RPMI8226 (cell line): ENCODE data around the gene ARMH3.
A peak's percentile ranks its signal among the peaks of the same experiment; 100 is the strongest.
"Not testable (repeated sequence)": the region's sequence is repeated elsewhere in the genome, so short reads cannot be mapped to it uniquely, and the experiment has no call there.

Experiments
- DNase-seq: peaks from one replicate; pipeline ENCODE4 v3.0.0-alpha.2; 2015

ARMH3 gene

GRCh38 chr10:102045292-102045691, 10.7 kb downstream of the ARMH3 start:
- no peak for DNase-seq

DNA sequence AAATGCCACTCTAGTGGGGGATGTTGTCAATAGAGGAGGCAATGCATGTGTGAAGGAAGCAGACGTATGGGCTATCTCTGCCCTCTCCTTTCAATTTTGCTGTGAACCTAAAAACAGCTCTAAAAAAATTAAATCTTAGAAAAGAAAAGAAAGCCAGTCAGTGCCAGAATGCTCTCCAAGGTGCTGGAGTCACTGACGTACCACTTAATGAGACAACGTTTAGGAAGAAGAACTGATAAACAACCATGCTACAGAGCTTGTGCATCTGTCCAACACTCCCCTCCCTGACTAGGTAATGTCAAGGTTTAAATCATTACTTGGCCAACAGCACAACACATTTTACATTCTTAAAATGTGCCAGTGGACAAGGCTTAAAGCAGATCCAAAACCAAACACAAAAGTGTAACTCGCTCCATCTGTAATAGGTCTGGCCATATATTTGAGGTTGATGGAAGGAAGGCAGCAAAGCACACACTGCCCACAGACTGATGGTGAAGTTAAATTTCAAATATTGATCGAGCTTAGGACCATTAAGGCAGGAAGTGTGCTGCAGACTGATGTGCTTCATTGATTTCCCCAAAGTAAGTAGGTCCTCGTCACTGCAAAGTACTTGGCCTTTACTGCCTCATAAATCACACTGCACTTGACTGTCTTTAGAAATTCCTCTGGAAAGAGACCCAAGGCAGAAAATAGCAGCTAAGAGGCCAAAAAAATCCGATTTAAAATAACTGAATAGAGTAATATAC, 15.5 kb downstream of the ARMH3 start:
- DNase-seq = no peak

- no peak for DNase-seq
Measured at GRCh38 chr10:102038410-102038809, 17.6 kb downstream of the ARMH3 start.

DNA sequence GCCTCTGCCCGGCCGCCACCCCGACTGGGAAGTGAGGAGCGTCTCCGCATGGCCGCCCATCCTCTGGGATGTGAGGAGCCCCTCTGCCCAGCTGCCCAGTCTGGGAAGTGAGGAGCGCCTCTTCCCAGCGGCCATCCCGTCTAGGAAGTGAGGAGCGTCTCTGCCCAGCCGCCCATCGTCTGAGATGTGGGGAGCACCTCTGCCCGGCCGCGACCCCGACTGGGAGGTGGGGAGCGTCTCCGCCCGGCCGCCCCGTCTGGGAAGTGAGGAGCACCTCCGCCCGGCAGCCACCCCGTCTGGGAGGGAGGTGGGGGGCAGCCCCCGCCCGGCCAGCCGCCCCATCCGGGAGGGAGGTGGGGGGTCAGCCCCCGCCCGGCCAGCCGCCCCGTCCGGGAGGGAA, 20.2 kb downstream of the ARMH3 start:
- DNase-seq = not testable (repeated sequence)

GRCh38 chr10:102033787-102034186, 22.2 kb downstream of the ARMH3 start:
- DNase-seq = no peak

GRCh38 chr10:102027261-102027660, 28.7 kb downstream of the ARMH3 start:
- no peak for DNase-seq

GRCh38 chr10:102024799-102025198, 31.2 kb downstream of the ARMH3 start:
- DNase-seq = no peak

GRCh38 chr10:102020938-102021337, 35.0 kb downstream of the ARMH3 start:
- DNase-seq = no peak

DNA sequence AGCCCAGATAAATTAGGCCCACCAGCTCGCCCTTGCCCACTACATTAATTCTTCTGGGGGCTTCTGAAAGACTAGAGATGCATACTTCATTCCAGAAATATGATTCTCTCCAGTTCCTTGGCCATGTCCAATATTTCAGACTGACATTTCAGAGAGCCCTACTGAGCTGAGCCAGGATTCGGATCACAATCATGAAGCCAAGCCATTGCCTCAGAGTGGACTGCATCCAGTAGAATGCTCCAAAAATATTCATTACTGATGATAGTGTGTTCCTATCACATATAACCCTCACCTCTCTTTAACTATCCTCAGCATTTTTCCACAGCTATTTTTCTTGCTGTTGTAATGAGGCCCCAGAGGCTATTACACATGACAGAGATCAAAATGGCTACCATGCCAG, 38.7 kb downstream of the ARMH3 start:
- DNase-seq = no peak

GRCh38 chr10:102016416-102016815, 39.6 kb downstream of the ARMH3 start:
- no peak for DNase-seq

DNA sequence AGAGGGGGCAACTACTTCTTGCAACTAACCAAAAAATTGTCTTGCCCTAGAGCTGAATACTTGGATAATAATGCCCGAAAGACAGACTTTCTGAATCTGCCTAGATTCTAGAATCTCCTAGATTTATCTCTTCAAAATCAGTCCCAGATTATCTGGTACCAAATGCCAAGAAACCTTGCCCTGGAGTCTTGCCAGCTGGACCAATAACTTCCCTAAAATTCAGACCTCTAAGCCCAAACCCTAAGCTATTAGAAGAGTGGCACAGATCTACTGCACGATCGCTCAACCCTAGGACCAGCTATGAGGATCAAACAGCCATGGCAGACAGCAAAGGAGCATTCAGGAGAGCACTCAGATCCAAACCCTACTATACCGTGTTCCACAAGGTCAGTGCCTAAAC, 45.0 kb downstream of the ARMH3 start:
- no peak for DNase-seq

GRCh38 chr10:102009801-102010425, 46.1 kb downstream of the ARMH3 start:
- peak; percentile 55 for DNase-seq

- DNase-seq = no peak
Measured at GRCh38 chr10:102007796-102008195, 48.2 kb downstream of the ARMH3 start.

- DNase-seq = not testable (repeated sequence)
Measured at GRCh38 chr10:102007031-102007430, 48.9 kb downstream of the ARMH3 start.

DNA sequence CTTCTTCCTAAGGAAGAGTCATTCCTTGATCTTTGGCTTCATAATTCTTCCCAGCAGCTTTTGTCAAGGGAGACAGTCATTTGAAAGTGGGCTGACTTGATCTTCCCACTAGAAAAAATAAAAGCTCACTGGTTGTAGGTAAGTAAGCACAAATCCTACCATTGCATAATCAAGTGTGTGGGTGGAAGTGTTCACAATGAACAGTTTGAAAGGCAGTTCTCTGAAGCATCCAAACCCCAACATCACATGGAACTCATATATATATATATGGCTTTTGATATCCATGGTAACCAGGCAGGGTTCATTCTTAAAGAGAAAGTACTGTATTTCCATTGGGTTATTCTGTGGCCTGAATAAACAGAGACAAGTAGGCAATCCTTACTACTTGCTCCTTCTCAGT, 51.6 kb downstream of the ARMH3 start:
- no peak for DNase-seq

- DNase-seq = no peak
Measured at GRCh38 chr10:102003541-102003940, 52.4 kb downstream of the ARMH3 start.

GRCh38 chr10:102001435-102002068, 54.4 kb downstream of the ARMH3 start:
- no peak for DNase-seq

- DNase-seq = no peak
Measured at GRCh38 chr10:101997803-101998202, 58.2 kb downstream of the ARMH3 start.

GRCh38 chr10:101995451-101996063, 60.4 kb downstream of the ARMH3 start:
- DNase-seq = no peak

DNA sequence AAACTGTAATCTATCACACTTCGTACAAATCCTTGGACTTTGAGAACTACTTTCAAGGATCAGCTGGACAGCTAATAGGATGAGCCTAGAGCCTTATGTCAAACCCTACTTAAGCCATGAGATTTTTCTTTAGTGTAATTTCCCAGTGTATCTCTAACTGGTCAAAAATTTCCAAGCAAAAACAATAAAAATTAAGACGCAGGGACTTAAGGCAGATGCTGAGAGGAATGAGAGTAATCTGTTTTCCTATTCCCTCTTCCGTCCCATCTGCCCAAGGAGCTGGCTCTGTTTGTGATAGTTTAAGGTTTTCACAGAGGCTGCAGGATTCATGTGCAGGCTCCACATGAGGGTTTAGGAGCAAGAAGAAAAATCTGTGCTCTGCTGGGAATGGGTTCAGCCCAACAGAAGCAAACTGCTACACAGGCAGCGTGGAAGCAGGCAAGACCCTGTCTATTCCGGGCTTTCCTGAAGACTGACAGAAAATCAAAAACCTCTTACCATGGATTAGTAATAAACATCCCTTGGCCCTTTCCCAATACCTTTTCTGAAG, 62.2 kb downstream of the ARMH3 start:
- DNase-seq = no peak

GRCh38 chr10:101993221-101993620, 62.8 kb downstream of the ARMH3 start:
- no peak for DNase-seq

GRCh38 chr10:101987136-101987535, 68.8 kb downstream of the ARMH3 start:
- DNase-seq = no peak

DNA sequence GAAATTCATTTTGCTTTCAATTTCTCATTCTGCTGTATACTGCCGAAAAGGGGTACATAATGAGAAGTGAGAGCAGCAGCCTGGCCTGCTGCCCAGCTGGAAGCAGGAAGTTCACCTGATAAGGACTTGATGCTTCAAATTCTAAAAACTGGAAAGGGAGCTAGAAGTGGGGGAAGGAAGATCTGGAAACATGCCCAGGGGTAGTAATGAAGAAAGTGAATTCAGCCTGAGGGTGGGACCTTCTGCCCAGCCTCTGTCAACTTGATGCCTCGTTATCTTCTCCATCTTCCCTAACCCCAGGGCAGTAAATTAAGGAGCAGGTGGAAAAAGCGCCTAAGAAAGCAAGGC, 69.4 kb downstream of the ARMH3 start:
- peak; percentile 76 for DNase-seq

GRCh38 chr10:101980677-101981076, 75.3 kb downstream of the ARMH3 start:
- DNase-seq = not testable (repeated sequence)
